Effector memory CD4-positive, alpha-beta T cell (primary cell): Measurements from ENCODE around the gene PCSK6.
"Not testable (repeated sequence)": the region's sequence is repeated elsewhere in the genome, so short reads cannot be mapped to it uniquely, and the experiment has no call there.

ENCODE experiments used
- DNase-seq, 3 donors: peaks; one replicate each; pipeline ENCODE4 v3.0.0-alpha.2; 2020
- H3K27ac ChIP-seq: 2 replicates; pipeline ENCODE4 v1.7.0; 2013; ENCODE audit warnings: mild to moderate bottlenecking, low read length, moderate library complexity; ENCODE audit not compliant: insufficient read depth, poor library complexity, severe bottlenecking
- H3K27me3 ChIP-seq: replicated peaks from 2 replicates; pipeline ENCODE4 v1.7.0; 2013; ENCODE audit warnings: mild to moderate bottlenecking, low read length; ENCODE audit not compliant: insufficient read depth, control insufficient read depth, poor library complexity, severe bottlenecking
- H3K36me3 ChIP-seq: 2 replicates; pipeline ENCODE4 v1.7.0; 2013; ENCODE audit warnings: mild to moderate bottlenecking, low read length, moderate library complexity; ENCODE audit not compliant: control insufficient read depth, insufficient read depth
- H3K4me1 ChIP-seq: 2 replicates; pipeline ENCODE4 v1.7.0; 2013; ENCODE audit warnings: low read length, mild to moderate bottlenecking; ENCODE audit not compliant: control insufficient read depth, insufficient read depth, poor library complexity, severe bottlenecking
- H3K4me3 ChIP-seq: 2 replicates; pipeline ENCODE4 v1.7.0; 2013; ENCODE audit warnings: low read length, low read depth, mild to moderate bottlenecking; ENCODE audit not compliant: insufficient read depth, poor library complexity, severe bottlenecking
- H3K9me3 ChIP-seq: 2 replicates; pipeline ENCODE4 v1.7.0; 2013; ENCODE audit warnings: mild to moderate bottlenecking, low read length, moderate library complexity; ENCODE audit not compliant: control insufficient read depth

Gene PCSK6

GRCh38 chr15:101463270-101463669, 26.2 kb downstream of the PCSK6 start:
- Histone ChIP-seq H3K36me3 (no peaks in the 10 kb centered on the region), H3K27ac (no peak overlapping the region), H3K4me3 (no peak overlapping the region), H3K4me1 (no peaks in the 10 kb centered on the region), H3K27me3 (no peaks in the 10 kb centered on the region), H3K9me3 (no peaks in the 10 kb centered on the region)
- DNase-seq = no peak

DNA sequence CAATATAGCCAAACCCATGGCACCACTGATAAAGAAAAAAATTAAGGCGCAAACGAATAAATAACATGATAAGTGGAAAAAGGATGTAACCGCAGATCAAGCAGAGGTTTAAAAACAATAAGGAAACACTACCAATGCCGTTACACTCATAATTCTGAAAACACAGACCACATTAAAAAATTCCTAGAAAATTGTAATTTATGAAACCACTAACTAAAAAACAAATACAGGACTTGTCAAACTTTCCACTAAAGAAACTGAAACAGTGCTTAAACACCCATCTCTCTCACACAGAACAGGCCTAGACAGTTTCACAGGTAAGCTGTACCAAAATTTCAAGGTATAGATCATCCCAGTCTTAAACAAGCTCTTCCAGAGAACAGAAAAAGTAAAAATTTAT, 28.4 kb downstream of the PCSK6 start:
- no peak for DNase-seq
- no peak overlapping the region for H3K4me3 ChIP-seq
- no peaks in the 10 kb centered on the region for H3K27me3 ChIP-seq
- H3K9me3 ChIP-seq = no peaks in the 10 kb centered on the region
- no peak overlapping the region for H3K27ac ChIP-seq
- H3K4me1 ChIP-seq = no peaks in the 10 kb centered on the region
- H3K36me3 ChIP-seq = no peaks in the 10 kb centered on the region

GRCh38 chr15:101459579-101460300, 29.8 kb downstream of the PCSK6 start:
- Histone ChIP-seq H3K27me3 (no peaks in the 10 kb centered on the region), H3K4me1 (no peaks in the 10 kb centered on the region), H3K9me3 (no peaks in the 10 kb centered on the region), H3K27ac (no peak overlapping the region), H3K4me3 (no peak overlapping the region), H3K36me3 (no peaks in the 10 kb centered on the region)
- DNase-seq = no peak

GRCh38 chr15:101458908-101459578, 30.5 kb downstream of the PCSK6 start:
- H3K27me3 ChIP-seq = no peaks in the 10 kb centered on the region
- no peaks in the 10 kb centered on the region for H3K9me3 ChIP-seq
- no peaks in the 10 kb centered on the region for H3K4me1 ChIP-seq
- no peak overlapping the region for H3K27ac ChIP-seq
- no peak for DNase-seq
- H3K4me3 ChIP-seq = no peak overlapping the region
- no peaks in the 10 kb centered on the region for H3K36me3 ChIP-seq

- peaks cover 2% of the 10 kb centered on the region for H3K27me3 ChIP-seq
- no peaks in the 10 kb centered on the region for H3K36me3 ChIP-seq
- H3K27ac ChIP-seq = no peak overlapping the region
- no peaks in the 10 kb centered on the region for H3K9me3 ChIP-seq
- H3K4me3 ChIP-seq = no peak overlapping the region
- no peaks in the 10 kb centered on the region for H3K4me1 ChIP-seq
- DNase-seq = no peak
These were observed 31.2 kb downstream of the PCSK6 start for GRCh38 chr15:101458158-101458900.

DNA sequence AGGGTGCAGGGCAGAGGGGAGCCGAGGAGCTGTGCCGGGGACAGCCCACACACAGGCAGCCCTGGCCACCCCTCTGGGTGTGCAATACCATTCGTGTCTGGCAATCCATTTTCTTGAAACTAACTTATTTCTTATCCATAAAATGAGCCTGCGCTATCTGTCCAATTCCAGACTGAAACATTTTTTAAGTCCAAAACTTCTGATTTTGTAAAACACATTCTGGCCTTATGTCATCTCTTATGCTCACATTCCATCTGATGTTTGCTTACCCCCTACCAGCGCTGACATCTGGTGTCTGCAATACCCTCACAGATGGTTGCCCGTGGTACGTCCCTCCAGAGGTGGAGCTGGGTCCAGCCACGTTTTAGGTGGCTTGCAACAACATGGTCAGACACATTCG, 31.8 kb downstream of the PCSK6 start:
- no peaks in the 10 kb centered on the region for H3K36me3 ChIP-seq
- no peak for DNase-seq
- no peak overlapping the region for H3K27ac ChIP-seq
- H3K4me1 ChIP-seq = no peaks in the 10 kb centered on the region
- no peaks in the 10 kb centered on the region for H3K9me3 ChIP-seq
- H3K4me3 ChIP-seq = no peak overlapping the region
- peaks cover 5% of the 10 kb centered on the region for H3K27me3 ChIP-seq

- H3K4me3 ChIP-seq = no peak overlapping the region
- H3K27me3 ChIP-seq = peaks cover 5% of the 10 kb centered on the region
- DNase-seq = no peak
- H3K9me3 ChIP-seq = no peaks in the 10 kb centered on the region
- no peaks in the 10 kb centered on the region for H3K36me3 ChIP-seq
- H3K4me1 ChIP-seq = no peaks in the 10 kb centered on the region
- H3K27ac ChIP-seq = no peak overlapping the region
These were observed 33.3 kb downstream of the PCSK6 start for GRCh38 chr15:101456057-101456739.

GRCh38 chr15:101455291-101456025, 34.0 kb downstream of the PCSK6 start:
- DNase-seq = no peak
- no peak overlapping the region for H3K4me3 ChIP-seq
- no peaks in the 10 kb centered on the region for H3K36me3 ChIP-seq
- peaks cover 5% of the 10 kb centered on the region for H3K27me3 ChIP-seq
- H3K27ac ChIP-seq = no peak overlapping the region
- no peaks in the 10 kb centered on the region for H3K9me3 ChIP-seq
- H3K4me1 ChIP-seq = no peaks in the 10 kb centered on the region

DNA sequence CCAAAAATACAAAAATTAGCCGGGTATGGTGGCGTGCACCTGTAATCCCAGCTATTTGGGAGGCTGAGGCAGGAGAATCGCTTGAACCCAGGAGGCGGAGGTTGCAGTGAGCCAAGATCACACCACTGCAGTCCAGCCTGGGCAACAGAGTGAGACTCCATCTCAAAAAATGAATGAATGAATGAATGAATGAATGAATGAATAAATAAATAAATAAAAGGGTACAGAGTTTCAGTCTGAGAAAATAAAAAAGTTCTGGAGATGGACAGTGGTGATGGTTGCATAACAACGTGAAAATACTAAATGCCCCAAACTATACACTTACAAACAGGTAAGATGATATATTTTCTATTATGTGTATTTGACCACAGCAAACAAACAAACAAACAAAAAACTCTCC, 34.7 kb downstream of the PCSK6 start:
- H3K4me1 ChIP-seq, H3K27me3 ChIP-seq, DNase-seq, H3K27ac ChIP-seq, H3K9me3 ChIP-seq, H3K4me3 ChIP-seq, H3K36me3 ChIP-seq: not testable (repeated sequence)
